Skeletal muscle satellite cell (primary cell): ENCODE measurements around the gene TPI1.

ENCODE experiments used
- H3K27me3 ChIP-seq: 2 replicates; pipeline ENCODE4 v1.7.0; 2013; ENCODE audit warnings: low read length; ENCODE audit not compliant: control insufficient read depth, insufficient read depth
- H3K36me3 ChIP-seq: 2 replicates; pipeline ENCODE4 v1.7.0; 2013; ENCODE audit warnings: mild to moderate bottlenecking, control low read depth, low read length; ENCODE audit not compliant: insufficient read depth
- H3K4me1 ChIP-seq: 2 replicates; pipeline ENCODE4 v1.7.0; 2013; ENCODE audit warnings: low read length; ENCODE audit not compliant: control insufficient read depth, insufficient read depth
- H3K4me2 ChIP-seq: 2 replicates; pipeline ENCODE4 v1.7.0; 2013; ENCODE audit warnings: mild to moderate bottlenecking, low read length
- H3K4me3 ChIP-seq: 2 replicates; pipeline ENCODE4 v1.7.0; 2013; ENCODE audit warnings: low read length
- H3K9ac ChIP-seq: 2 replicates; pipeline ENCODE4 v1.7.0; 2013; ENCODE audit warnings: mild to moderate bottlenecking, low read depth, low read length, moderate library complexity
- H3K9me3 ChIP-seq: replicated peaks from 2 replicates; pipeline ENCODE4 v1.7.0; 2013; ENCODE audit warnings: mild to moderate bottlenecking, control low read depth, low read length

Gene TPI1

DNA sequence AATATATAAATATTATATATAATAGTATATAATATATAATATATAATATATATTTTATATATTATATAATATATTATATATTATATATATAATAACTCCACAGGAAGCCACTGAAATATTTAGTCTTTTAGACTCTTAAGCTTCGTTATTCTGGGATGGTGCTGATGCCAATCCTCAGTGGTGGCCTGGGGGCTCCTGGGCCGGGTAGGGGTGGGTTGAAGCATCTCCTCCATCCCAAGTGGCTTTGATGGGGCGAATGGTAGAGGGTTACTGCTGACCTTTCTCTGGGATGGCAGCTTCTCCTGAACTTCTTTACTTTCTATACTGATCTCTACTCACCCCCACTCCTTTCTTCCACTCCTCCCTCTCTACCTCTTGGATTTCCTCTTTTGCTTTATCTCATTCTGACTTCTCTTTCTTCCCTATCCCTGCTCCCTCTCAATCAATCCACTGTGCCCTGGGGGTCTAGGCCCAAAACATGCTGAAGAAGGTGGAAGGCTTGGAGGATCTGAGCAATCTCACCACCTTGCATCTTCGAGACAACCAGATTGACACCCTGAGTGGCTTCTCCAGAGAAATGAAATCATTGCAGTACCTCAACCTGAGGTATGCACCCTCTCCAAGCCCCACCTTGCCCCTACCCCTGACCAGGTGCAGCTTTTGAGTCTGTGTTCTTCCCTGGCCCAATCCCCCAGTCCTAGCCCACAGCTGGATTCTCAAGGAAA is 42.3 kb downstream of the TPI1 start:
- no peaks in the 10 kb centered on the region for H3K27me3 ChIP-seq
- H3K9me3 ChIP-seq: no peaks in the 10 kb centered on the region
- no peak overlapping the region for H3K9ac ChIP-seq
- peaks cover 11% of the 10 kb centered on the region for H3K4me1 ChIP-seq
- no peak overlapping the region for H3K4me3 ChIP-seq
- H3K36me3 ChIP-seq: no peaks in the 10 kb centered on the region
- no peak overlapping the region for H3K4me2 ChIP-seq

DNA sequence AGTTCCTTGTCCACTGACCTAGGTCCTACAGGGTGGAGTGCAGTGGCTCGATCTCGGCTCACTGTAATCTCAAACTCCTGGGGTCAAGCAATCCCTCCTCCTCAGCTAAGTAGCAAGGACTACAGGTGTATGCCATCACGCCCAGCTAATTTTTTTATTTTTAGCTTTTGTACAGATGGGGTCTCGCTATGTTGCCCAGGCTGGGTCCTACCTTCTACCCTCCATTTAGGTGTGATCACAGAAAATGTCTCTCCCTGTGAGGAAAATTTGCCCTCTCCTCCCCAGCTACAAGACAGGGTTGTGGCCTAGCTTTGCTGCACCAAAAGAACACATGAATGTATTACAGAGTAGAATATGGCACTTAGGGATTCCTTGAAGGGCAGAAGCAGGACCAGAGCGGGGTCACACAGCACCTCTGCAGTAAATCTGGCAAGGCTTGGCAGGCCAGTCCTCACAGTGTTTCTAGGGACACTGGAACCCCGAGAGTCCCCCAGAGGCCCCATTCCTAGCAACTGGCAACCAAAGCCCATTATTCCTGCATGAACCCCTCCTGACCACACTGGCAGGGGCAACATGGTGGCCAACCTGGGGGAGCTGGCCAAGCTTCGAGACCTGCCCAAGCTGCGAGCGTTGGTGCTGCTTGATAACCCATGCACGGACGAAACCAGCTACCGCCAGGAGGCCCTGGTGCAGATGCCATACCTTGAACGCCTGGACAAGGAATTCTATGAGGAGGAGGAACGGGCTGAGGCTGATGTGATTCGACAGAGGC is 45.0 kb downstream of the TPI1 start:
- Histone ChIP-seq H3K9ac (no peak overlapping the region), H3K4me2 (no peak overlapping the region), H3K27me3 (no peaks in the 10 kb centered on the region), H3K9me3 (no peaks in the 10 kb centered on the region), H3K4me1 (peaks cover 18% of the 10 kb centered on the region), H3K4me3 (no peak overlapping the region), H3K36me3 (peaks cover 6% of the 10 kb centered on the region)

DNA sequence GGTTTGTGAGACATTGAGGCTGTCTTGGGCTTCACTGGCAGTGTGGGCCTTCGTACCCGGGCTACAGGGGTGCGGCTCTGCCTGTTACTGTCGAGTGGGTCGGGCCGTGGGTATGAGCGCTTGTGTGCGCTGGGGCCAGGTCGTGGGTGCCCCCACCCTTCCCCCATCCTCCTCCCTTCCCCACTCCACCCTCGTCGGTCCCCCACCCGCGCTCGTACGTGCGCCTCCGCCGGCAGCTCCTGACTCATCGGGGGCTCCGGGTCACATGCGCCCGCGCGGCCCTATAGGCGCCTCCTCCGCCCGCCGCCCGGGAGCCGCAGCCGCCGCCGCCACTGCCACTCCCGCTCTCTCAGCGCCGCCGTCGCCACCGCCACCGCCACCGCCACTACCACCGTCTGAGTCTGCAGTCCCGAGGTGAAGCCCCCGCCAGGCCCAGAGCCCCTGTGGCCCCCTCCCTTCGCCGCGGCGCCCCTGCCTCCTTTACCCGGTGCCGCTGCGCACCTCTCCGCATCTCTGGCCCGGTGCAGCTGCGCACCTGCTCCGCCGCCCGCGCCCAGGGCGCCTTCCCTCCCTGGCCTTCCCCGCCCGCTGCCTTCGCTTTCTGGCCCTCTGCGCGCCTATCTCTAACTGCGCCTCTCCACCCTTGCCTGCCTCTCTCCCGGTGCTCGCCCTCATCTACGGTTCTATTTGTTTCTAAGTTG is 47.1 kb downstream of the TPI1 start, which contains the start of gene ENO2:
Gene ENO2, plus strand, starts transcription at position 335 of the 701 bp plus-strand sequence. CDS start 1,253 bp downstream, outside the sequence.
- Histone ChIP-seq H3K9me3 (no peaks in the 10 kb centered on the region), H3K4me1 (peaks cover 22% of the 10 kb centered on the region), H3K9ac (peak within 1 kb of the TSS; percentile 72), H3K4me2 (peak within 1 kb of the TSS; percentile 92), H3K27me3 (no peaks in the 10 kb centered on the region), H3K4me3 (peak within 1 kb of the TSS; percentile 85), H3K36me3 (peaks cover 10% of the 10 kb centered on the region)

DNA sequence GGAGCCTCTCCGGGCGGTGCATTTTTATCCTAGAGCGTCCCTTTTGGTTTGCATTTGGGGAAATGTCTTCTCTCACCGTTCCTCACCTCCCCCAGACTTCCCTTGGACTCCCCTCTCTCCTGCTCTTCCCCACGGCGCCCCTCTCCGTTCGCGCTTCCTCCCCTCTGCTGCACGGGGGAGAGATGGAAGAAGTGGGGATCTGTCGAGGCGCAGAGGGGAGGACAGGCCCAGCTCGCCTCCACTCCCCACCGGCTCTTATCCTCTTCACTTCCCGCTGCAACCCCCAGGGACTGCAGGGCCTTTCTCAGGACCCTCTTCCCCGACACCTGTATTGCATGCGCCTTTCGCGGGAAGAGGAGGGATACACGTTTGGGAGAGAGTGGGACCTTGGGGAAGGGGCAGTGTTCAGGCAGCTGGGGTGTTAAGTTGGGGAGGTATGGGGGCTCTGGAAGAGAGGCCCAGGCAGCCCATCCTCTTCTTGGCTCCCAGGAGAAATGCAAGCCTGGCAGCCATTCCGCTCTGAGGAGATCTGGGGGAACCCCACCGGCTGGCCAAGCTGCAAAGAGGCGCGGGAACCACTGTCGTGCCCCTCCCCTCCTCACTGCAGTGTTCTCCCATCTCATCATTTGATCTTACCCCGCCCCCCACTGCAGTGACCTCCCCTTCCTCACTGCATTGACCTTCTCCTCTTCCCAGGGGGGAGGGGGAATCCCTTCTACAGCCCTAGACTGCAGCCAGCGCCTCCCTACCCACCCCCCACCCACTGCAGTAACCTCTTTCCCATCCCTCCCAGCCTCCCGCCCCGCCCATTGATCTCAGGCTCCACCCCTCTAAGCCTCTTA is 47.8 kb downstream of the TPI1 start:
- Histone ChIP-seq H3K4me1 (peaks cover 22% of the 10 kb centered on the region), H3K4me2 (peak overlapping the region; percentile 92), H3K4me3 (peak overlapping the region; percentile 85), H3K36me3 (peaks cover 10% of the 10 kb centered on the region), H3K9ac (peak overlapping the region; percentile 72), H3K9me3 (no peaks in the 10 kb centered on the region), H3K27me3 (no peaks in the 10 kb centered on the region)

DNA sequence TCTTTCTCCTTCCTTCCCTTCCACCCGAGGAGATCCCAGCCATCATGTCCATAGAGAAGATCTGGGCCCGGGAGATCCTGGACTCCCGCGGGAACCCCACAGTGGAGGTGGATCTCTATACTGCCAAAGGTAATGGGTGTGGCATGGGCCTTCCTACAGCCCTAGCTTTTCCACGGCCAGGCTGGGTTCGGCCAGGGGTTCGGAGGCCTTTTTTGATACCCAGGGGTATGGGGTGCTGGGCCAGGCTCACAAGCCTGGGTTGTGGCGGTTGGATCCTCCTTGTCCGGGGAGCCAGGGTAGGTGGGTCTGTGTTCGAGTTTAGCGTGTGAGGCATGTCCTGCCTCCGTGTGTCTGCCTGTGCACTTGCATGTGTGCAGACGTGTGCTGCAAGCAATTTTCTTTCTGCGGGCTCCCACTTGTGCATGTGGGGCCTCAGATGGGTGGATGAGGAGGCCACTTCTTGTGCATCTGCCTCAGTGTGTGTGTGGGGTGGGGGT is 48.5 kb downstream of the TPI1 start:
- peaks cover 22% of the 10 kb centered on the region for H3K4me1 ChIP-seq
- peak overlapping the region; percentile 85 for H3K4me3 ChIP-seq
- peak overlapping the region; percentile 92 for H3K4me2 ChIP-seq
- peaks cover 10% of the 10 kb centered on the region for H3K36me3 ChIP-seq
- H3K9me3 ChIP-seq: no peaks in the 10 kb centered on the region
- no peaks in the 10 kb centered on the region for H3K27me3 ChIP-seq
- no peak overlapping the region for H3K9ac ChIP-seq

DNA sequence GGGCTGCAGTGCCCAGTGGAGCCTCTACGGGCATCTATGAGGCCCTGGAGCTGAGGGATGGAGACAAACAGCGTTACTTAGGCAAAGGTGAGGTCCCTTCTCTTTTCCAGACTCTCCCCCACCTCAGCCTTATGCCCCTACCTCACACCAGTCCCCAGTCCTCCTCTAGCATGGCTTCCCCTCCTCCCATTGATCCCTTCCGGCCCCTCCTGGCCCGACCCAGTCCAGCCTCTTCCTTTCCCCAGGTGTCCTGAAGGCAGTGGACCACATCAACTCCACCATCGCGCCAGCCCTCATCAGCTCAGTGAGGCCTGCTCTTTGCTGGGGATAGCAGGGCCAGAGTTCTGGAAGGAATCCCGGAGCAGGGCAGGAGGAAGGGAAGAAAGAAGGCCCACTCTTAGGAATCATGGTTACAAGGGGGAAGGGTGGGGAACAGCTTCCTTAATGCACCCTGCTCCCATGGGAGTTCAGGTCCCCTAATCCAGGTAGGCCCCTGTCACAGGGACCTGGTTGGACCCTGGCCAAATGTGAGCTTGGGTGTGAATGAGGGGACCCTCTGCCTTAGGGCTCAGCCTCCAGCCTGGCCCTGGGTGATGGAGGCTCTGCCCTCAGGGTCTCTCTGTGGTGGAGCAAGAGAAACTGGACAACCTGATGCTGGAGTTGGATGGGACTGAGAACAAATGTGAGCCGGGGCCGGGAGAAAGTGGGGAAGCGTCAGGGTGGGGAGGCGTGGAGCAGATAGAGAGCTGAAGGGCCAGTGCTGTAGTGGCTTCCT is 49.3 kb downstream of the TPI1 start:
- Histone ChIP-seq H3K4me3 (no peak overlapping the region), H3K4me2 (no peak overlapping the region), H3K9me3 (no peaks in the 10 kb centered on the region), H3K9ac (no peak overlapping the region), H3K27me3 (no peaks in the 10 kb centered on the region), H3K36me3 (peaks cover 10% of the 10 kb centered on the region), H3K4me1 (peaks cover 22% of the 10 kb centered on the region)

DNA sequence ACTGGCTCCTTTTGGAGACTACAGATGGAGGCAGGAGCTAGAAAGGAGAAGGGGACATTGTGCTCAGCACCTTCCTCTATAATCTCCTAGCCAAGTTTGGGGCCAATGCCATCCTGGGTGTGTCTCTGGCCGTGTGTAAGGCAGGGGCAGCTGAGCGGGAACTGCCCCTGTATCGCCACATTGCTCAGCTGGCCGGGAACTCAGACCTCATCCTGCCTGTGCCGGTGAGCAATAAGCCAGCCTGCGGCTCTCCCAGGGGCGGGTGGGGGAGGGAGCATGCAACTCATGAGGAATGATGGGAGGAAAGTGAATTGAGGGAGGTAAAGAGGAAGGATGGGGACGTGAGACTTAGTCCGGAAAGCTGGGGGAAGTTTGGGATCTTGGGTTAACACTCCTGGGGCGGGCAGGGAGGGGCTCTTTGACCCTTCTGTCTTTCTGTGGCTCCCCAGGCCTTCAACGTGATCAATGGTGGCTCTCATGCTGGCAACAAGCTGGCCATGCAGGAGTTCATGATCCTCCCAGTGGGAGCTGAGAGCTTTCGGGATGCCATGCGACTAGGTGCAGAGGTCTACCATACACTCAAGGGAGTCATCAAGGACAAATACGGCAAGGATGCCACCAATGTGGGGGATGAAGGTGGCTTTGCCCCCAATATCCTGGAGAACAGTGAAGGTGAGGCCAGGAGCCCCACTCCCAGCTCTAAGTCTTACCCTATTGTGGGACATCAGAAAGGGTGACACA is 50.3 kb downstream of the TPI1 start:
- Histone ChIP-seq H3K27me3 (no peaks in the 10 kb centered on the region), H3K36me3 (peaks cover 20% of the 10 kb centered on the region), H3K4me2 (no peak overlapping the region), H3K9ac (no peak overlapping the region), H3K9me3 (no peaks in the 10 kb centered on the region), H3K4me1 (peaks cover 22% of the 10 kb centered on the region), H3K4me3 (no peak overlapping the region)

DNA sequence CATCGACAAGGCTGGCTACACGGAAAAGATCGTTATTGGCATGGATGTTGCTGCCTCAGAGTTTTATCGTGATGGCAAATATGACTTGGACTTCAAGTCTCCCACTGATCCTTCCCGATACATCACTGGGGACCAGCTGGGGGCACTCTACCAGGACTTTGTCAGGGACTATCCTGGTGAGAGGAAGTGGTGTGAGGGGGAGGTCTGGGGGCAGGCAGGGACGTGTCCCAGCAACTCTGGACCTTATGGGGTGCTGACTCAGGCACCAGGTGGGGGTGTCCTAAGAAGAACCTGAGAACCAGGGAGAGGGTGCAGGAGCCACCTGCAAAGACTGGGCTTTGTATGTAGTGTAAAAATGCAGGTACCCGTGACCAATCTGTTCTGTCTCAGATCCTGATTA is 52.3 kb downstream of the TPI1 start:
- Histone ChIP-seq H3K4me1 (peaks cover 20% of the 10 kb centered on the region), H3K27me3 (no peaks in the 10 kb centered on the region), H3K9ac (no peak overlapping the region), H3K4me2 (no peak overlapping the region), H3K4me3 (no peak overlapping the region), H3K36me3 (peaks cover 21% of the 10 kb centered on the region), H3K9me3 (no peaks in the 10 kb centered on the region)
